Osteoblast (primary cell): ENCODE results near the gene C12orf75. TPM values are rescaled to one million over a fixed set of nuclear protein-coding genes. Genes with fewer than 3 reads are reported as not detected.
"Not testable (repeated sequence)": the region's sequence is repeated elsewhere in the genome, so short reads cannot be mapped to it uniquely, and the experiment has no call there.

Experiments
- DNase-seq: peaks from one replicate; pipeline ENCODE4 v3.0.0; 2011; ENCODE audit warnings: low spot score, mixed read lengths; ENCODE audit not compliant: insufficient read length; ENCODE audit errors: missing footprints
- H2AFZ ChIP-seq: 2 replicates; pipeline ENCODE4 v1.6.0; 2011; ENCODE audit warnings: mild to moderate bottlenecking, low read length
- H3K27ac ChIP-seq: 2 replicates; pipeline ENCODE4 v1.5.1; 2011; ENCODE audit warnings: mild to moderate bottlenecking, low read depth, low read length, moderate library complexity
- H3K27me3 ChIP-seq: 2 replicates; pipeline ENCODE4 v1.6.0; 2012; ENCODE audit warnings: mild to moderate bottlenecking, control low read depth, inconsistent platforms, low read length, moderate library complexity; ENCODE audit not compliant: insufficient read depth
- H3K36me3 ChIP-seq: 2 replicates; pipeline ENCODE4 v1.5.1; 2011; ENCODE audit warnings: mild to moderate bottlenecking, low read length, control low read depth, moderate library complexity; ENCODE audit not compliant: insufficient read depth
- H3K4me1 ChIP-seq: 2 replicates; pipeline ENCODE4 v1.5.1; 2011; ENCODE audit warnings: mild to moderate bottlenecking, low read length, control low read depth, moderate library complexity; ENCODE audit not compliant: insufficient read depth
- H3K4me2 ChIP-seq: 2 replicates; pipeline ENCODE4 v1.6.0; 2011; ENCODE audit warnings: mild to moderate bottlenecking, low read length; ENCODE audit not compliant: insufficient read depth
- H3K4me3 ChIP-seq: fragments of 200-600 bp; sonication (generic); 3 replicates; pipeline ENCODE4 v1.5.1; 2012; ENCODE audit warnings: mild to moderate bottlenecking, low read length, inconsistent platforms; ENCODE audit not compliant: insufficient read depth
- H3K79me2 ChIP-seq: 2 replicates; pipeline ENCODE4 v1.6.0; 2012; ENCODE audit warnings: mild to moderate bottlenecking, low read length, control low read depth, inconsistent platforms; ENCODE audit not compliant: insufficient read depth
- H3K9me3 ChIP-seq: 2 replicates; pipeline ENCODE4 v1.5.1; 2011; ENCODE audit warnings: low read depth, low read length, control low read depth
- H4K20me1 ChIP-seq: 2 replicates; pipeline ENCODE4 v1.6.0; 2012; ENCODE audit warnings: mild to moderate bottlenecking, low read length, control low read depth; ENCODE audit not compliant: insufficient read depth
- total RNA-seq: library from RNA; depleted of rRNA; stranded (reverse); fragments of >200 nt; gene quantifications from 2 replicates; pipeline ENCODE4 v1.2.3, GENCODE V29; 2012
- TF ChIP-seq, protein P1 (sequence below): IDR thresholded peaks from 2 replicates; pipeline ENCODE4 v1.5.1; 2011; ENCODE audit warnings: mild to moderate bottlenecking, low read depth, low read length, moderate library complexity; ENCODE audit errors: extremely low read depth

The C12orf75 gene
- total RNA-seq, 1 donor: 48.5 TPM

DNA sequence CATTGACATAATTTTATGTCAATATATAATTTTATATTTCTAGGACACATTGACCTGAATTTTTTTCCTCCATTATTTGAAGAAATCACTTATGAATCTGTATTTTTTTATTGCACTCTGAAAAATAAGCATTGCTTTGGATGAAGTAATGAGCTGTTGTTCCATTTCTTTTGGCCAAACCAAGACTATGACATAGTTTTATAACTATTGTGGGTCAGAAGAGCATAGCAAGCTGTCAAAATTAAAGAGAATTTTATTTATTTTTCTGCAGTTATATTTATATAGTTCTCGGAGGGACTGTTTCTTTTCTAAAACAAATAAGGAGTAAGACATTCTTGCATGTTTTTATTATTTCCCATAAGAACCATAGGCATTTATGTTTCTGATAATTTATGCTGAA lies 8.5 kb downstream of the C12orf75 start:
- DNase-seq: no peak
- Histone ChIP-seq H3K4me3 (no peak overlapping the region), H3K4me1 (peaks cover 22% of the 10 kb centered on the region), H3K27ac (no peak overlapping the region), H3K36me3 (peaks cover 5% of the 10 kb centered on the region), H3K9me3 (no peaks in the 10 kb centered on the region), H3K27me3 (no peaks in the 10 kb centered on the region), H2AFZ (no peak overlapping the region), H4K20me1 (peaks cover 3% of the 10 kb centered on the region), H3K4me2 (no peak overlapping the region), H3K79me2 (peaks cover 100% of the 10 kb centered on the region)
- TF ChIP-seq, protein P1, sequence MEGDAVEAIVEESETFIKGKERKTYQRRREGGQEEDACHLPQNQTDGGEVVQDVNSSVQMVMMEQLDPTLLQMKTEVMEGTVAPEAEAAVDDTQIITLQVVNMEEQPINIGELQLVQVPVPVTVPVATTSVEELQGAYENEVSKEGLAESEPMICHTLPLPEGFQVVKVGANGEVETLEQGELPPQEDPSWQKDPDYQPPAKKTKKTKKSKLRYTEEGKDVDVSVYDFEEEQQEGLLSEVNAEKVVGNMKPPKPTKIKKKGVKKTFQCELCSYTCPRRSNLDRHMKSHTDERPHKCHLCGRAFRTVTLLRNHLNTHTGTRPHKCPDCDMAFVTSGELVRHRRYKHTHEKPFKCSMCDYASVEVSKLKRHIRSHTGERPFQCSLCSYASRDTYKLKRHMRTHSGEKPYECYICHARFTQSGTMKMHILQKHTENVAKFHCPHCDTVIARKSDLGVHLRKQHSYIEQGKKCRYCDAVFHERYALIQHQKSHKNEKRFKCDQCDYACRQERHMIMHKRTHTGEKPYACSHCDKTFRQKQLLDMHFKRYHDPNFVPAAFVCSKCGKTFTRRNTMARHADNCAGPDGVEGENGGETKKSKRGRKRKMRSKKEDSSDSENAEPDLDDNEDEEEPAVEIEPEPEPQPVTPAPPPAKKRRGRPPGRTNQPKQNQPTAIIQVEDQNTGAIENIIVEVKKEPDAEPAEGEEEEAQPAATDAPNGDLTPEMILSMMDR: no peak

DNA sequence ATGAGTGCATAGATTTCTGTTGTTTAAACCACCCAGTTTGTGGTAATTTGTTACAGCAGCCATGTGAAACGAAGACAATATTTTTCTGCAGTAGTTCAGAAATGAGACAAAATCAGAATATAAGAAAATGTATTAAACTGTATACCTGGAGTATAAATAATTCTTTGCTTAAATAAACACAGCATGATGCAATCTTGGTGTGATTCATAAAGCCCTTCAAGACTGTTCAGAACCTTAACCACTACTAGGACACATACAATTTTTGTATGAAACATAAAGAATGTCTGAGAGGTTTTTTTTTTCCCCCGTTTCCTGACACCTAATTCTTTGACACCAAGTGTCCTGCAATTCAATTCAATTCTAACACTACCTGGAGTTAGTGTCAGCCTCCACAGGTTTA lies 10.5 kb downstream of the C12orf75 start:
- Histone ChIP-seq H3K4me3 (no peak overlapping the region), H2AFZ (no peak overlapping the region), H4K20me1 (peaks cover 3% of the 10 kb centered on the region), H3K27me3 (no peaks in the 10 kb centered on the region), H3K27ac (no peak overlapping the region), H3K9me3 (no peaks in the 10 kb centered on the region), H3K4me1 (peaks cover 5% of the 10 kb centered on the region), H3K36me3 (peaks cover 5% of the 10 kb centered on the region), H3K79me2 (peaks cover 98% of the 10 kb centered on the region), H3K4me2 (no peak overlapping the region)
- TF ChIP-seq, protein P1: no peak
- no peak for DNase-seq

DNA sequence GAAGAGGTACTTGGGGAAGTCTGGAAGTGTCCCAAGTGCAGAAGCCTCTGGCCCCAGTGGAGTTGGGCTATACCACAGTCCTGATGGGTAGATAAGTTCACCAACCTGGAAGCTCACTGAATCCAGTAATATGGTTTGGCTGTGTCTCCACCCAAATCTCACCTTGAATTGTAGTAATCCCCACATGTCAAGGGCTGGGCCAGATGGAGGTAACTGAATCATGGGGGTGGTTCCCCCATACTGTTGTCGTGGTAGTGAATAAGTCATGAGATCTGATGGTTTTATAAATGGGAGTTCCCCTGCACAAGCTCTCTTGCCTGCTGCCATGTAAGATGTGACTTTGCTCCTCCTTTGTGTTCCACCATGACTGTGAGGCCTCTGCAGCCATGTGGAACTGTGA lies 11.1 kb downstream of the C12orf75 start:
- H3K4me1 ChIP-seq, H3K27ac ChIP-seq, DNase-seq, H3K9me3 ChIP-seq, H4K20me1 ChIP-seq, H2AFZ ChIP-seq, H3K4me3 ChIP-seq, H3K36me3 ChIP-seq, H3K27me3 ChIP-seq, H3K4me2 ChIP-seq: not testable (repeated sequence)
- H3K79me2 ChIP-seq: peaks cover 98% of the 10 kb centered on the region

DNA sequence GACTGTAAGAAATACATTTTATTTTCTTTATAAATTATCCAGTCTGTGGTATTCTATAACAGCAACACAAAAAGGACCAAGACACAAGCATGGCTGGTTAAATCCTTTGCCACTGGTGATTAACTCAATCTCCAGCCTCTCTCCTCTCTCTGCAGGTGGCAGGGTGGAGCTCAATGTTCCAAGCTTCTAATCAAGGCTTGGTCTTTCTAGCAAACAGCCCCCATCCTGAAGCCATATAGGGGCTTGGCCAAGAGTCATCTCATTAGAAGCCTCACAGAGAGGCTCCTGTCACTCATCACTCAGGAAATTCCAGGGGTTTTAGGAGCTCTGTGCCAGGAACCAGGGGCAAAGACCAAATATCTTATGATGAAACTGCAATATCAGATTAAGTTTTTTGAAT lies 12.0 kb downstream of the C12orf75 start:
- no peak for DNase-seq
- H2AFZ ChIP-seq: no peak overlapping the region
- H4K20me1 ChIP-seq: peaks cover 3% of the 10 kb centered on the region
- H3K4me2 ChIP-seq: no peak overlapping the region
- H3K9me3 ChIP-seq: no peaks in the 10 kb centered on the region
- no peak overlapping the region for H3K4me3 ChIP-seq
- TF ChIP-seq, protein P1: no peak
- peaks cover 97% of the 10 kb centered on the region for H3K79me2 ChIP-seq
- H3K4me1 ChIP-seq: peaks cover 5% of the 10 kb centered on the region
- H3K27me3 ChIP-seq: no peaks in the 10 kb centered on the region
- peaks cover 5% of the 10 kb centered on the region for H3K36me3 ChIP-seq
- no peak overlapping the region for H3K27ac ChIP-seq
